HG03108 (cell line): ENCODE measurements around the gene THTPA.
A peak's percentile ranks its signal among the peaks of the same experiment; 100 is the strongest.

Source experiments
- ATAC-seq: cut with Tn5 transposase; IDR thresholded peaks from one replicate; pipeline ENCODE4 v1.9.1; 2021; ENCODE audit warnings: moderate library complexity; ENCODE audit not compliant: unreplicated experiment

The THTPA gene

DNA sequence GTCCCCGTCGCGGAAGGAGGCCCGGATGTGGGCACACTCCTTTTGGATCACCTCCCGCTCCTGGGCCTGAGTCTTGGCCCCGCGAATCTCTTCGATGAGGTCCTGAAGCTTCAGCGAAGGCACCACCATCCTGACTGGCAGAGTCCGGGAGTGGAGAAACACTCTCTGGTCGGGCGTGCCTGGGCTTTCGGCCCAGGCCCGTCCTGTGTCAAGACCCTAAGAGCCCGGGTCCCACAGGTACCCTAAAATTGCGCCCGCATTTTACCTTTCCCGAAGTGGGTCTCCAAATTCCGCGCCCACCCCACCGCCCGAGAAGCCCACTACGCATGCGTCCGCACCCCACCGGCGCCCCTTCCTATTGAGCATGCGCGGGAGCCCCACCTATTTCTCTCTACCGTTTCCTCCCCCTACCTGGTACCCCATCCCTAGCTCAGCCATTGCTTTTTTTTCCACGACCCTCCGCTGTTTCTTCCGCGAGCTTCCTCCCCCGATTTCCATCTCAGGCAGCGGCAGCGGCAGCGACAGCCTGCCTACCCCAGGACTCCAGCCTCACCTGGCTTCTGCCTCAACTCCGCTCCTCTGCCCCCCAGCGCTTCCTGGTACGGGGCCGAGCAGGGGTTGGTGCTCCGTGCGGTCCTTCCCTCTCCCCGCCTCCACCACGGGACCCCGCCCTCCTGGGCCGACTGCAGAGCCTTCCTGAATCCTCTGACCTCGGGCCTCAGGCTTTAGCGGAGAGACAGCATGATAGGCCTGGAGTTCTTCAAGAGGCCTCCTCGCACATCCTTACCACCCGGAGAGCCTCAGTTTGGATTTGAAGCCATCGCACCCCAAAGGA, 11.3 kb downstream of the THTPA start, which contains the start of gene AP1G2:
Gene AP1G2 (minus strand): TSS at position 606 of the 835 bp plus-strand sequence. CDS start 477 bp downstream, at position 129.
- peak; percentile 92 for ATAC-seq

DNA sequence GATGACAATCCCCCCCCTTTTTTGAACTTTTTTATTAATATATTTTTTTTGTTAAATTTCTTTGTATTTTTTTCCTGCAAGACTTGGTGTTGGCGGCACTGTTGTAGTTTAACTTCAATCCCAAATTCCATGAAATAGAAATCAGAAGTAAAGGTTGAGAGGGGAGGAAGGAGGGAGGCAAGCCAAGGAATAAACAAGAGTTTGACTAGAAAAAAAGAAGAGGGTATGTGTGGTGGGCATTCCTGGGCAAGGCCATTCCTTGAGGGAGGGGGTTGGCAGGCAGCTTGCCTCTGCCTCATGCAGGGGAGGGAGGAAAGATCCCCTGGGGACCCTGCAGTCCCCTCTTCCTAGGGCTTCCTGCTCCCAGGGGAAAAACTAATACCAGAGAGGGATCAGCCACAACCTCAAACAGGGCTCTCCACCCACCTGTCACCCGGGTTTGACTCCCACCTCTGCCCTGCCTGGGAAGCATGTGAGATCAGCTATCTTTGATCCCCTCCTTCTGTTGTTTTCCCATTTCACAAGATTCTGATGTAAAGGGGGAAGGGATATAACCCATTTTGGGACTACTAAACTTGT, 12.0 kb downstream of the THTPA start:
- ATAC-seq, result no peak

DNA sequence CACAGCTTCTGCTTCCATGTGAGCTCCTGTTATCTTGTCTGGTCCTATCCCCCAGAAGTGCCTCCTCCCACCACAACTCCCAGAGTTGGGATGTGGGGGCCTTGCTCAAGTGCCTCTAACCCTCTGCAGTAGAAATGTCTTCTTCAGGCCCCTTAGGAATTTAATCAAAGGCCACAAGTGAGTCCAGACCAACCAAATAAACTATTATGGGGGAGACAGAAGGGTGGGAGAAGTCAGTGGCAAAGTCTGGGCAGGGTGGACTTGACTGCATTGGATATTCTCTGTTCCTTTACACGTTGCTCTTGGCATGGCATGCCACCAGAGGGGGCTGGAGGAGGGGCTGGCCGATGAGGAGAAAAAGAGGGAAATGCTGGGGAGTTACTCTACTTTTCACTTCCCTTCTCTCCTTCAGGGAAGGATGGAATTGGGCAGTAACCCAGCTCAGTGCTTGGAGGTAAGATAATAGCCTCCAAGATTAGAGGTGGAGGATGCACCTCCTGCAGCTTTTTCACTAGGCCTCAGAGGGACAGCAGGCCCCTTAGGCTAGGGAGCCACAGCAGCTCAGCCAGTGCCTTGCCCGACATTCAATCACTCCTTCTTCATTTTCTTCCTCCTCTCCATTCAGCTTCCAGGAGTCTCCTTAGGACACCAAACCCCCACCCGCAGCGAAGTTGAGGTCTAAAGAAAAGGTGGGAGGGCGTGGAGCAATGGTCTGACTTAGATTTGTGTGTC, 12.7 kb downstream of the THTPA start:
- ATAC-seq, result no peak

DNA sequence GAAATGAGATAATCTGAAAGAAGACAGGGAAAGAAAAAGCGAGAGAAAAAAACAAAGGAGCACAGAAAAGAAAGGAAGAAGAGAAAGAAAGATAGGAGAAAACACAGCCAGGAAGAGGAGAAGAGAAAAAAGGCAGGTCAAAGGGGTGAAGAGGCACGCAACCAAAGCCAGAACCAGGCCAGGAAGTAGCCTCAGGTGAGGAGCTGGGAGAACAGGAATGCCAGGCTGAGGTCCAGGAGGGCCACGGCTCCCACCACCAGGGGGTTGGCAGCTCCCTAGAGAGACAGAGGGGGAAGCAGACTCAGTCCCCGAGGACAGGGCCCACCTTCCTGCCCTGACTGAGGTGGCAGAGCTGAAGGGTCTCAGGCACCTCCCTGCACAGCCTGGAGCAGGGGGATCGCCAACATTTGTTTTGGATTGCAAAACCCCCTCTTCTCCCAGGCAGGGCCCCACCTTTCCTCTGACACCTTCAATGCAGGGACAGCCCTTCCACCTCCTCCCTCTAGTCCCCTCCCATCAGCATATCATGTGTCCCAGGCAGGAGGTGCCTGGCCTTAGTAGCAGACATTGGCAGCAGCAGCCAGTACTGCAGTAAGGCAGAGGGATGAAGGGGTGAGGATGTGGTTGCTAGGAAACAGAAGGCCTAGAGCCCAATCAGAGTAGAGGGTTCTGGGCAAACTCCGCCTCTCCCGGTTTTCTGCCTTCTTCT, 13.5 kb downstream of the THTPA start:
- no peak for ATAC-seq

DNA sequence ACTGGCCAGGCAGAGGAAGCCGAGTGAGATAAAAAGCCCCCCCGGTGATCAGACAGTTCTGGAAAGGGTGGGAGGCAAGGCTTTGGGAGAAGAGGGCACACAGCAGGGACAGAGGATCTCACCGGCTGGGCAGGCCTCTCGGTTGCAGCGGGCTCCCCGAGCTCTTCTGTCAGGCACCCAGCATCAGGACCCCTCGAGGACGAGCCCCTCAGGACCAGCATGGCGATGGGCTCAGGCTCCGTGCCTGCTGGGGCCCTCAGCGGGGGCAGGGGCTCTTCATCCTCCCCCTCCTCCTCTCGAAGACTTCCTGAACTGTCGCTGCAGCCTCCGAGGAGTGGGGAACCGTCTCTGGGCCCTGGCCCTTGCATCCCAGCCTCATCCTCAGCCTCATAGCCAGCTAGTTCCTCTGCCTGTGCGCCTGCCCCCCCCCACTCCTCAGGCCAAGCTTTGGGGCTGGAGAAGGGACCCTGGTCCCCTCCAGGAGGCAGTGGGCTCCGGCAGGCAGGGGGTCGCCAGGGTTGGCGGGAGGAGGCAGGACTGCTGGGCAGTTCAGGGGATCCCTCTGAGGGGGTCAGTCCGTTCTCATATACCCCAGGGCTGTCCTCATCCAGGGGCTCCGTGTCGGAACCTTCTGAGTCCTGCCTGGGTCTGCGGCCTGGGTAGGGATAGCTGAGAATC, 14.9 kb downstream of the THTPA start:
- no peak for ATAC-seq

DNA sequence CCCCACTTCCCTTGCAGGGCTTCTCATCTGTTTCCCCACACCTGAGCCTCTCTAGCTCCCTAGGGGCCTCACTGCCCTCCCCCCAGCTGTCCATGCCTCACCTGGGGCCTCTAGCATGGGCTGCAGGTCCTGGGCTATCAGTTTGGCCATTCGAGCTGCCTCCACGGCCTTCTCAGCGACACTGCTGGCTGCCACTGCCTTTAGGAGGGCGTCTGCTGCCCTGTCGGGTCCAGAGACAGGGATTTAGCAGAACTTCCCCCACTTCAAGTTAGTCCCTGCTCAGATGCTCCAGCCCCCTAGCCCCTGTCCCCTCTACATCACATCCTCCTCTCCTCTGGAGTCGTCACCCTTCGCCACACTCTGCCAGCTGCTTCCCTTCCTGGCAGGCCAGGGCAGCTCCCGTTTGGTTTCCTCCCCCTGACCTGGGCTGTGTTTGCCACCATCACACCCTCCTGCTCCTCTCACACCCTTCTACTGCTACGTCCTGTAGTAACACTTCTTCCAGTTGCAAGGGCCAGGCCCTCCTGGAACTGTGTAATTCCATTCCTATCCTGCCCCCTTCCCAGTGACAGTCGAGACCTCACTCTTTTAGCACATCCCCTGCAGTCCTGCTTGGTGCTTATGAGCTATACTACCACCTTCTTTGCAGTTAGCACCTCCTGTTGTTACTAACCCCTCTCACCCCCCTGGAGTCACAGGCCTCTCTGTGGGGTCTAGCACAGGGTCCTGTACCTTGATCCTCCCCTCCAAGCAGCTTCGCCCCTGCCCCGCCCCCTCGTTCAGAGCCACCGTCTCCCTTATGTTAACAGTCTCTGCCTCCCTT, 15.8 kb downstream of the THTPA start:
- ATAC-seq, result no peak

DNA sequence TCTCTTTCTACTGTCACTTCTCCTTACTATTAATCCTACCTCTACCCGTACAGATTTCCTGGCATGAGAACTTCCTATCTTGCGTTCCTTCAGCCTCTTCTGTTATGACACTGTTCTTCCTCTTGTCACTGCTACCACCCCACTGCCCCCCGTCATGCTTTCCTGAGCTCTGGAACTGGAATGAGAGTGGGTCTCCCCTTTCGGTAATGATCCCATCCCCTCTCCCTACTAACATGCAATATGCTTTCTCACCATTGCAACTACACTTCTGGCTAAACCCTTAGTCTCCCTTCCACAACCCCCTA, 16.4 kb downstream of the THTPA start:
- no peak for ATAC-seq

DNA sequence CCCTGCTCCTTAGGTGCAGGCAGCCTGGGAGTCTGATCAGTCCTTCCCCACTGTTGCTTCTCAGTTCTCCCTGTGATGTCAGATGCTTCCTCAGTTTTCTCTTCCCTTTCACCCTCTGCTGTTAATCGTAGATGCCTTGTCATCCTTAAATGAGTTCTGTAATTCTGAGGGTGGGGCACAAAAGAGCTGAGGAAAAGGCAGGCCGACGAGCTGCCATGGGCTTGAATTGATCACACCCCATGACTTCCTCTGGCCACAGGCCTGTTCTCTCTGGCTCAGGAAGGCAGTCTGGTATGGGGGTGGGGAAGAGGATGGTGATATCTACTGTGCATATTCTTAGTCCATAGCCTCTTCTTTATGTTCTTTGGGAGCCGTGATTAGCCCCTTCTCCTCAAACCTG, 16.8 kb downstream of the THTPA start:
- no peak for ATAC-seq

DNA sequence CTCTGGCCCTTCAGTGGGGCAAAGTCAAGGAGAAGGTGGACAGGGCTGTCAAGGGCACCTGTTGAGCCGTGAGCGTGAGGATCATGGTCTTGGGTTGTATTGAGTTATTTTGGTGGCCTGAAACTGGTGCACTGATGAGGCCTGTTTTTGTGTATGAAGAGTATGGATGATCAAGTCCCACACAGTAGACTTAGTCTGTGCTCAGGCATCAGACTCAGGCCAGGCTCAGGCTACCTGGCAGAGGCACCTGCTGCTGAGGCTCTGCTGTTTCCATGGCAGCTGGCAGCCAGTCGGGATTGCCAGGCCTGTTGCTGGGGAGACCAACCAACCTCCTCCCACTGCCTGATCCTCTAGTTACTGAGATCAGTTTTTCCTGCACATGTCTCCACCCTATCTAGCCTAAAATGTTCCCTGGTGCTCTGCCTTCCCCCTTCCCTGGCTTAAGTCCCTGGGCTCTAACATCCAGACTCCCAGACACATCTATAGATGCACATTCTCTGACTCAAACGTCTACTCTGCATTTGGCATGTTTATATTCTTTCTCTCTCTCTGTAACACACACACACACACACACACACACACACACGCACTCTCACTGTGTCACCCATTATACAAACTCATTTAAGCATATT, 17.4 kb downstream of the THTPA start:
- no peak for ATAC-seq

DNA sequence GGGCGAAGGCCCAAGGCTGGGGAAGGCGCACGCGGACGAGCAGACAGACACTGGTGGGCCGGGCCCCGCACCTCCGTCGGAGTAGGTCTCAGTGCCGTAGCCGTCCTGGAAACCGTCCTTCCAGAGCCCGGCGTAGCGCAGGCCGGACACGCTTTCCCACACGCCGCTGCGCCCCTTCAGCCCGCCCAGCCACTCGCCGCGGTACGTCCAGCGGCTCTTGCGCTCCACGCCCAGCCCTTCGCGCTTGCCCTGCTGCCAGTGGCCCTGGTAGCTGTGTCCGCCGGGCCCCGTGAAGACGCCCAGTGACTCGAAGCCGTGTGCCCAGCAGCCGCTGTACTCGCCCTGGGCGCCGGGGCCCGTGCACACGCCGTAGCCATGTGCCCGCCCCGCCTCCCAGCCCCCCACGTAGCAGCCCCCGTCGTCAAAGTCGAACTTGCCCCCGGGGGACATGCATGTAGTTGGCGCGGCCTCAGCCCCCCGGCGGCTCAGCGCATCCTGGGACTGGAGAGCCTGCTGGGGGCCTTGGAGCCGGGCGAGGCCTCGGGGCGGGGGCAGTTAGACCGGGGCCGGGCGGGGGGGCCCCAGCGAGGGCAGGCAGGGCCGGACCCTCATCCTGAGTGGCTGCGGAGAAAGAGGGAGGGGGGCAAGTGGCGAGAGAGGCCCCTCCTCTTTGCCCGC, 21.1 kb downstream of the THTPA start:
- ATAC-seq, result no peak

DNA sequence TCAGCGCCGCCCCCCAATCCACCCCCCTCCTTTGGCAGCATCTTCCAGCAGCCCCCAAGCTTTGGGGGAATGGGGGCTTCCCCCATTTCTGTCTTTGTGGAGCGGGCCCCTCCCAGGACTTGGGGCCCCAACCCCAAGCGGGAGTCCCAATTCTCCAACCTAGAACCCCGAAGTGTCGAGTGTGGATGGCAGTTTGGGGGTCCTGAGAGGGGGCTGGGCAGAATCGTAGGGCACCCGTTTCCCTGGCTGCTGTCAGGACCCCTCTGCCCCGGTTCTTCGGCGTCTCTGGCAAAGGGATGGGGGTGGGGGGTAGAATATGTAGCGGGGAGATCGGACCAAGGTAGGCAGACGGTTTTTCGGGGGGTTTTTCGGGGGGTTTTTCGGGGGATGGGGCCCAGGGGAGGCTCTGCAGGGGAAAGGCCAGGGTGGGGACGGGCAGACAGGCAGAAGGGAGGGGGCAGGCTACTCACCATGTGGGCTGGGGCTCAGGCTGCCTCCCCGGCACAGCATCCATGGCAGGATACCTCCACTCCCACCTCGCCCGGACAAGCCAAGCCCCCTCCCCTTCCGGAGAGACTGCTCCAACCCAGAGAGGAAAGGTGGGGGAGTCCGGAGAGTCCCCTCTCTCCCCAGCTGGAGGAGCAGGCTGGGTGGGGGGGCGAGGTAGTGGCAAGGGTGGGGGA, 21.8 kb downstream of the THTPA start:
- no peak for ATAC-seq

DNA sequence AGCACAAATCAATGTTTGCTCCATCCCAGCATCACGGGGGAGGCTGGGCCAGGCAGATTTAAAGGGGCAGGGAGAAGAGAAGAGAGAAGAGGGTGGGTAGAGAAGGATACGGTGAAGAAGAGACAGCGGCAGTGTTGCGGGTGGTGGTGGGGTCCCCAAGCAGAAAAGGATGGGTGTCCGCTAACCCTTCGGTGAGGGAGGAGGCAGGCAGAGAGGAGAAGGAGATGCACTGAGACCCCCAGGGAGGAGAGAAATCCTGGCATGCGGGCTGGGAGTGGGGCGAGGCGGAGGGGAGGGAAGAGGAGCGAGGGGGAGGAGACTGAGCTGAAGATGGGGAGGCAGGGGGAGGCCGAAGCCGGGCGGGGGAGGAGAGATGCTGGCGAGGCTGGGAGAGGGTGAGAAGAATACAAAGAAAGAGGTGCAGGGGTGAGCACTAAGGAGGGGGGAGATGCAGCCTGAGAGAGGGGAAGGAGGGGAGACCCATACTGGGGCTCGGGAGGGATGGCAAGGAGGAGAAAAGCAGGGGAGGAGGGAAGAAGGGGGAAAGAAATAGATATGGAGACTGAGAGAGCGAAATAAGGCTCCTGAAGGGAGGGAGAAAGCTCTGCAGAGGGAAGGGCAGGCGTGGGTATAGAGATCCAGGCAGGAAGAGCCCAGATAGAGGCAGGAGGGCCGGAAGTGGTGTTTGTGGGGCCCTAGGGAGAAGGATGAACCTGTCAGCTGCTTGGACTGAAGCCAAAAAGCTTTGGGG, 22.7 kb downstream of the THTPA start, which contains the start of gene JPH4:
Gene JPH4 (minus strand): TSS at position 231 of the 751 bp plus-strand sequence. CDS start 1,337 bp downstream, outside the sequence.
- no peak for ATAC-seq

DNA sequence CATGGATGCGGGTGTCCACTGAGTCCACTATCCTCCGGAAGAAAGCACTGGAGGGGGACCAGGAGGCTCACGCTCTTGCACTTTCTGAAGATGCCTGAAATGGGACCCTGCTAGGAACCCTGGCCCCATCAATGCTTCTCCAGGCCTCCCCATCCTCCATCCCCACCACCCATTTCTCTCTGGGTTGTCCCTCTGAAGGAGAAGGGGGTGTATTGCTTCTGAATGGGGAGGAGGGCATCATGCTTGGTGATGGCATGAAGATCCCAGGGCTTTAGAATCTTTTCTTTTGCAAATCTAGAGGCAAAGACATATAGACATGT, 23.2 kb downstream of the THTPA start:
- no peak for ATAC-seq

DNA sequence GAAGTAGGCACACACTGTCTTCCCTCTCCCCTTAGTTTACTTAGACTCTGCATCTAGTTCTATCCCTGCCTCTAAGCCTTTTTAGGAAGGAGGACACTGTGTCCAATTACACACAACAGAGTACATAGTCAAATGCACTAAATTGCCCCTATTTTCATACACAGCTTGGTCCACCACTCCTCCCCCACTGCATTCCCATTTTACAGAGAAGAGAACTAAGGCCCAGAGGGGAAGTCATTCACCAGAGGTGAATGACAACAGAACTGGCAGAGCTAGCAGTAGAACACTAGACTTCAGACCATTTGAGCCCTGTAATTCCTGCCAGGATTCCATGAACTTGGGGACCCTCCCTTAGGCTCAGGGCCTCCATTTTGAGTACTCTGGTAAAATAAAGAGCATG, 23.7 kb downstream of the THTPA start:
- ATAC-seq, result no peak

DNA sequence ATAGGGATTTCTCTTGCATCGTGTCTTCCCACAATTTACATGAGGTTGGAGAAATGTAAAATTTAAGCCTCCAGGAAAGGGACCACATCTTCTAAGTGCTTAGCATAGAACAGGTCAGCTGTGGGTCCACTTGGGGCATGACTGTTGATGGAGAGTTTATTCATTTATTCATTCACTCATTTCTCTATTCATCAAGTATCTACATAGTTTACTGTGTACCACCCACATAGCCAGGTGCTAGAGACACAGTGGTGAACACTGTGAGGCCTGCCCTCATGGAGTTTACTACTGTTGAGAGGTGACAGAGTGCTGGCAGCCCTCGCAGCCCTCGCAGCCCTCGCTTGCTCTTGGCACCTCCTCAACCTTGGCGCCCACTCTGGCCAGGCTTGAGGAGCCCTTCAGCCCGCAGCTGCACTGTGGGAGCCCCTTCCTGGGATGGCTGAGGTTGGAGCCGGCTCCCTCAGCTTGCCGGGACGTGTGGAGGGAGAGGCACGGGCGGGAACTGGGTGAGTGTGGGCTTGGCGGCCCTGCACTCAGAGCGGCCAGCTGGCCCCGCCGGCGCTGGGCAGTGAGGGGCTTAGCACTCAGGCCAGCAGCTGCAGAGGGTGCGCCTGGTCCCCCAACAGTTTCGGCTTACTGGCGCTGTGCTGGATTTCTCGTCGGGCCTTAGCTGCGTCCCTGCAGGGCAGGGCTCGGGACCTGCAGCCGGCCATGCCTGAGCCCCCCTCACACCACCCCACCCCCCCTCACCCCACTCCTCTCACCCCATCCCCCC, 24.3 kb downstream of the THTPA start:
- ATAC-seq, result no peak

DNA sequence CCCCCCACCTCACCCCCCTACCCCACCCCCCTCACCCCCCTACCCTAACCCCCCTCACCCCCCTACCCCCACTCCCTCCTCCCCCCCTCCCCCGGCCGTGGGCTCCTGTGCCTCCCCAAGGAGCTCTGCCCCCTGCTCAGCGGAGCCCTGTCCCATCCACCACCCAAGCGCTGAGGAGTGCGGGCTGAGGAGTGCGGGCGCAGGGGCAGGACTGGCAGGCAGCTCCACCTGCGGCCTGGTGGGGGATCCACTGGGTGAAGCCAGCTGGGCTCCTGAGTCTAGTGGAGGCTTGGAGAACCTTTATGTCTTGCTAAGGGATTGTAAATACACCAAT, 24.8 kb downstream of the THTPA start:
- ATAC-seq, result no peak
